ENCODE results near the gene PGBD5. TPM values are rescaled to one million over a fixed set of nuclear protein-coding genes. Genes with fewer than 3 reads are reported as not detected.
"Not testable (repeated sequence)": the region's sequence is repeated elsewhere in the genome, so short reads cannot be mapped to it uniquely, and the experiment has no call there.

Gene PGBD5
- total RNA-seq, 2 experiments from 2014 or later = not detected

DNA sequence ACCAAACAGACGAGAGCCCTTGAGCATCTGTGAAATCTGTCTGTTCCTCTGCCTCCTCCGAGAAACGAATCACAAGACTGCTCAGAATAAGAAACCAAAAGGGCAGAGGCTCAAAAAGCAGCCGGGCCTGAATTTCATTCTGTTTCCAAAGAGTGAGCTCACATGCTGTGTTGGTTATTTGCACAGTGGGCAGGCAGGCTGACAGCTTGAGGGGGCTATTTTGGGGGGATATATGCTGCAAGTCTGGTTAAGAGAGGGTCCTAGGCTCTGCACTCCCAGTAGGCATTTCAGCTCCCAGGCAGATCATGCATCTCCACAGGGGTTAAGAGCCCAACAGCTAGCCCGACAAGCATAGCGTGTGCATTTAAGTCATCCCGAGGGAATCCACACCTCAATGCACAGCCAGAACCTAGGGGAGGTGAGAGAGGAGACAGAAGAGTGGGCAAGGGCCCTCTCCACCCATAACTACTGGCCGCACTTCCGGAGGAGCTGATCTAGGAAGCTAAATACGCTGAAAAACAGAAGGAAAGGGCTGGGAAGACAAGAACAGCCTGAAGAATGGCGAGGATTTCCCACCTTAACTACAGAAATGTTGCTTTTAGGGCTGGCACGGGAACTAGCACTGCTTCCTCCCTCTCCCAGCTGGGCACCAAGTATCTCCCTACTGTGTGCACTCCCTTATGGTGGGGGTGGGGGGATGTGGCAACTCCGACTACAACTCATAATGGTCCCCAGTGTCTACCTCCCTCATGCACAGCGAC is 3.7 kb downstream of the PGBD5 start:
- Mint-ChIP-seq H3K36me3 (ENCODE audit: low read depth) (peaks cover 5% of the 10 kb centered on the region), H3K27me3 (peaks cover 52% of the 10 kb centered on the region), H3K9me3 (peaks cover 2% of the 10 kb centered on the region), H3K4me1 (peaks cover 24% of the 10 kb centered on the region), H3K4me3 (no peak overlapping the region), H3K27ac (no peak overlapping the region)
- POLR2A ChIA-PET = no interaction called here
- DNase-seq = no peak
- CTCF ChIA-PET = no interaction called here

DNA sequence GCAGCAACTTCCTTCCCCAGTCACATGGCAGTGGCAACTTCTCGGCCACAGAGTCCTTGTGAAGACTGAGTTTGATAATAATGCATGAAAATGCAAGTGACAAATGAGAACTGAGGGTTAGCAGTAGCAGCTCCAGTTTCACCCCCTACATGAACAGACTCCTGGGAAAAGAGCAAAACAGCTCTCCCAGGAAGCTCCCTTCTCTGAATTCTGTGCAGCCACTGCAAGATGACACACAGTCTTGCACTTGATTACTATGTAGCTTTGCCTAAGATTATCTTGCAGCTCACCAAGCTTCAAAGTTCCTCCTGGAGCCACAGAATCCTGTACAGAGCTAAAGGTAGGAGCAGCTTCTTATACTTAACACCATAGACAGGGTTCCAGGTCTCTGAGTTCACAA is 4.7 kb downstream of the PGBD5 start:
- no peak for DNase-seq
- CTCF ChIA-PET = interaction anchor here (0.9 kb wide), 1 partner anchor 14 kb away, joined by 3 read pairs; no protein-coding TSS in a partner anchor
- Mint-ChIP-seq H3K4me3 (no peak overlapping the region), H3K36me3 (ENCODE audit: low read depth) (no peaks in the 10 kb centered on the region), H3K27ac (no peak overlapping the region), H3K4me1 (peaks cover 19% of the 10 kb centered on the region), H3K27me3 (peaks cover 44% of the 10 kb centered on the region), H3K9me3 (peaks cover 2% of the 10 kb centered on the region)
- POLR2A ChIA-PET = no interaction called here

DNA sequence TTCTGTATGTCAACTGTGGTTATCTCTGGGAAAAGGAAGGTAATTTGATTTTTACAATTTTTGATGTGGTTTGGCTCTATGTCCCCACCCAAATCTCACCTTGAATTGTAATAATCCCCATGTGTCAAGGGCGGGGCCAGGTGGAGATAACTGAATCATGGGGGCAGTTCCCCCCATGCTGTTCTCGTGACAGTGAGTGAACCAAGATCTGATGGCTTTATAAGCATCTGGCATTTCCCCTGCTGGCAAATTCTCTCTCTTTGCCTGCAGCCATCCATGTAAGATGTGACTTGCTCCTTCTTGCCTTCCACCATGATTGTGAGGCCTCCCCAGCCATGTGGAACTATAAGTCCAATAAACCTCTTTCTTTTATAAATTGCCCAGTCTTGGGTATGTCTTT is 5.8 kb downstream of the PGBD5 start:
- H3K36me3 Mint-ChIP-seq (ENCODE audit: low read depth); H3K27ac Mint-ChIP-seq; H3K9me3 Mint-ChIP-seq; CTCF ChIA-PET; DNase-seq; POLR2A ChIA-PET; H3K4me3 Mint-ChIP-seq: not testable (repeated sequence)
- H3K4me1 Mint-ChIP-seq = peaks cover 19% of the 10 kb centered on the region
- peaks cover 44% of the 10 kb centered on the region for H3K27me3 Mint-ChIP-seq

DNA sequence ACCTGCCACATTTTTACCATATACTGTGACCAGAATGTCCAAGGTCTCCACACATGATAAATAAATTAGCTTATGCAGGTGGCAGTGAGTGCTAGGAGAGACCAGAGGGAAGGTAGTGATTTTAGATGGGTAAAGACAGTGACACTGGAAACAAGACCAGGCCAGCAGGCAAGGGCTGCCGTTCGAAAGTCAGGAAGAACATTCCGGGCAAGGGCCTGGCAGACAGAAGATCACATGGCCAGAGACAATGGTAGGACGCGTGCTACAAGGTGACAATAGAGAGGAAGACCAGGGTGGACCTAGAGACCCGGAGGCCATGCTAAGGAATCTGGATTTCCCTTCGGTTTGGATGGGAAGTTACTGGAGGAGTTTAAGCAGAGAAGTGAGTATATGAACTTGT is 9.7 kb downstream of the PGBD5 start:
- Mint-ChIP-seq H3K4me1 (peaks cover 5% of the 10 kb centered on the region), H3K27me3 (peaks cover 17% of the 10 kb centered on the region), H3K27ac (no peak overlapping the region), H3K4me3 (no peak overlapping the region), H3K36me3 (ENCODE audit: low read depth) (no peaks in the 10 kb centered on the region), H3K9me3 (peaks cover 2% of the 10 kb centered on the region)
- ChIA-PET CTCF (no interaction called here), POLR2A (no interaction called here)
- DNase-seq = no peak

DNA sequence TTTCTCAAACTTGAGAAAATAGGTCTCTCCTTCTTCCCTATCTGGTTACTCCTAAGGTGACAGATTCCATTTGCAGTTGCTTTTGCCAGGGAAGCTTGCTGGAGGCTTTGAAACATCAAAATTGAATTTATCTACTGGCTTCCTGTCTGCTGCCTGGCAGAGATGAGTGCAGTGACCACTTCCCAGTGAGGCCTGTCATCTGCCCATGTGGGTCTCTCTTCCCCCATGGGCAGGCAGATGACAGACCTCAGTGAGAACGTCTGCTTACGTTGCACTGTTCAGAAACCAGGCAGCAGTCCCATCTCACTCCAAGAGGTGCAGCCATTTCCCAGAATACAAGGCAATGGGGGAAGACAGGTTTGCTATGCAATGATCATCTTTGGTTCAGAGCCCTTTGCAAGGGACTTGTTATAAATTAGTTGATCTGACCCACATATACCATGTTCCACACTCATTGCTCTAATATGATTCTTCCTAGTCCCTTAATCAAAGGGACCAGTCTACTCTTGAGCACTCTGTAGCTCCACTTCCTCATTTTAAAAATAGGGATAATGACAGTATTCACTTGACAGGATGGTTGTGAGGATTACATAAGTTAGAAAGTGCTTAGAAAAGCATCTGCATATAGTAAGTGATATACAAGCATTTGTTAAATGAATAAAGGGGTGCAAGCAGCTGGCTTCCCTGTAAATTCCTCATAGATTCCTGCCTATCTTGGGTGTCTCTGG is 10.6 kb downstream of the PGBD5 start:
- POLR2A ChIA-PET = no interaction called here
- Mint-ChIP-seq H3K4me3 (no peak overlapping the region), H3K27ac (no peak overlapping the region), H3K27me3 (peaks cover 21% of the 10 kb centered on the region), H3K9me3 (peaks cover 2% of the 10 kb centered on the region), H3K4me1 (no peaks in the 10 kb centered on the region), H3K36me3 (ENCODE audit: low read depth) (no peaks in the 10 kb centered on the region)
- CTCF ChIA-PET = no interaction called here
- DNase-seq = no peak

DNA sequence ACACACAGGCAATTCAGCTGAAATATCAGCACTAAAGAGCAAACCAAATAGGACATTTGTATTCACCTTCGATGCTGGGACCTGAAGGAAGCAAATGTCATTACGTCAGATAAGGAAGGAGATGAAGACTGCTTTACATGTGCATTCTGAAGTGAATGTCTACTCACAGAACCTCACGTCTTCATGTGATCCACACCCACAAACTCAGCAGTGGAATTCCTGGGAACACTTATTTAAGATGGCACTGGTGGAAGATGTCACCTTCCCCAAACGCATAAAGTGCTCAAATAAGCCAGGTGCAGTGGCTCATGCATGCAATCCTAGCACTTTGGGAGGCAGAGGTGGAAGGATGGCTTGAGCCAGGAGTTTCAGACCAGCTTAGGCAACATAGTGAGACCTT is 11.4 kb downstream of the PGBD5 start:
- H3K27ac Mint-ChIP-seq = no peak overlapping the region
- H3K9me3 Mint-ChIP-seq = no peaks in the 10 kb centered on the region
- H3K36me3 Mint-ChIP-seq (ENCODE audit: low read depth) = no peaks in the 10 kb centered on the region
- H3K4me1 Mint-ChIP-seq = no peaks in the 10 kb centered on the region
- DNase-seq = no peak
- peaks cover 17% of the 10 kb centered on the region for H3K27me3 Mint-ChIP-seq
- no peak overlapping the region for H3K4me3 Mint-ChIP-seq
- ChIA-PET POLR2A (no interaction called here), CTCF (no interaction called here)

DNA sequence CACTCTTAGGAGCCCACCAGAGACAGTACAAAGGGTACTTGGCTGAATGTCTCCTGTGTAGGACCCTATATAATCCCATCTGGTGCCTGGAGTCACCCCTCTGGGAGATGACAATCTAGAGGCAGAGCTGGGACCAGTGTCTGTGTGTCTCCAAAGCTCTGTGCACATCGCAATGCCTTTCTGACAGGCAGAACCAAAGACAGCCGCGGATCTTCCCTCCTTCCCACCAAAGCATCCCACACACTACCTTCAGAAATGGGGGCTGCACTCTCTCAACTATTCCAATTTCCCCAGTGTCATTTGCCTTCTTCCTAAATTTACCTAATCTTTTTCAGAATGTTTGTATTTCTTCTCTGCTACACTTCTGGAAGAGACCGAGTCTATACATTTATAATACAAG is 12.0 kb downstream of the PGBD5 start:
- H3K27ac Mint-ChIP-seq = no peak overlapping the region
- H3K36me3 Mint-ChIP-seq (ENCODE audit: low read depth) = no peaks in the 10 kb centered on the region
- H3K4me1 Mint-ChIP-seq = no peaks in the 10 kb centered on the region
- peaks cover 18% of the 10 kb centered on the region for H3K27me3 Mint-ChIP-seq
- CTCF ChIA-PET = no interaction called here
- H3K4me3 Mint-ChIP-seq = no peak overlapping the region
- POLR2A ChIA-PET = no interaction called here
- no peak for DNase-seq
- H3K9me3 Mint-ChIP-seq = no peaks in the 10 kb centered on the region

DNA sequence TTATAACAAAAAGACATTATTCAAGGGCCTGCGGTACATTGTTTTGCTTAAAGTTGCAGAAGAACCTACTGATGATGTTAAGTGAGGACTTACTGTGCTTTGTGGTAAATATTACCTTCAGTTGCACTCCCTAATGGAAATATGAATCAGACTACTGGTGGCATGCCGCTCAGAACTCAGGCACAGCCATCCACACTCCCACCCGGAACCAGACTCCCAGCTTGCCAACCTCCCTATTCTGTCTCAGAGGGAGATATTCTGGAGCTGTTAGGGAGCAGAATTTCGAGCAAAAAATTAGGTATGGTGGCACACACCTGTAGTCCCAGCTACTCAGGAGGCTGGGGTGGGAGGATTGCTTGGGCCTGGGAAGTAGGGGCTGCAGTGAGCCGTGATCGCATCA is 13.1 kb downstream of the PGBD5 start:
- no peak for DNase-seq
- CTCF ChIA-PET = no interaction called here

DNA sequence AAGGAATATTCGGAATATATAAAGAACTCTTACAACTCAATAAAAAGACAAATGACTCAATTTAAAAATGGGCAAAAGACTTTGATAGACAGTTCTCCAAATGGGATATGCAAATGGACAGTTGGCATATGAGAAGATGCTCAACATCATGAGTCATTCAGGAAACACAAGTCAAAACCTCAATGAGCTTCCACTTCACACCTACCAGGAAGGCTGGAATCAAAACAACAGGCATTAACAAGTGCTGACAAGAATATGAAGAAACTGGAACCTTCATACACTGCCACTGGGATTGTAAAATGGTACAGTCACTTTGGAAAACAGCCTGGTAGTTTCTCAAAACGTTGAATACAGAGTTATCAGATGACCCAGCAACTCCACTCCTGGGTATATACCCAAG is 17.2 kb downstream of the PGBD5 start:
- no peak for DNase-seq
- POLR2A ChIA-PET = no interaction called here
- CTCF ChIA-PET = no interaction called here
- H3K9me3 Mint-ChIP-seq = no peaks in the 10 kb centered on the region
- no peaks in the 10 kb centered on the region for H3K4me1 Mint-ChIP-seq
- no peak overlapping the region for H3K4me3 Mint-ChIP-seq
- H3K36me3 Mint-ChIP-seq (ENCODE audit: low read depth) = no peaks in the 10 kb centered on the region
- H3K27me3 Mint-ChIP-seq = peaks cover 14% of the 10 kb centered on the region
- H3K27ac Mint-ChIP-seq = no peak overlapping the region

More for the DNA sequence above, 13.1 kb downstream of the PGBD5 start:
- Mint-ChIP-seq H3K36me3 (ENCODE audit: low read depth) (no peaks in the 10 kb centered on the region), H3K27ac (no peak overlapping the region), H3K9me3 (no peaks in the 10 kb centered on the region), H3K4me1 (no peaks in the 10 kb centered on the region), H3K4me3 (no peak overlapping the region), H3K27me3 (peaks cover 17% of the 10 kb centered on the region)
- POLR2A ChIA-PET = no interaction called here

DNA sequence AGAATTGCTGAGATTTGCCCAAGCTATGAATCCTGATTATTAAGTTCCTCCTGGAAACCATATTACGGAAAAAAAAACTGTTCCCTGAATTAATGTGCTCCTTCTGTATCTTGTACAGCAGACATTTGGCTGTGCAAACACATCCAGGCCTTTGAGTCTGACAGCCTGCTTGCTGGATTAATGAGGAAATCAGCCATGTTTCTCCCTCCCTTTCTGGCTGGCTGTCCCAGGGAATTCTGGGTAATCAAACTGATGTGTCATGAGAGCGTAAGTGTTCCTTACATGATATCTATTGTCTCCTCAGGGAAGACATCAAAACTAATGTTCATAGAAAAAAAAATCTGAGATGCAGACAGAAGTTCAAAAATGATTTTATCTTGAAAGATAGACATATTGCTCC is 18.8 kb downstream of the PGBD5 start:
- no peaks in the 10 kb centered on the region for H3K9me3 Mint-ChIP-seq
- no peak overlapping the region for H3K27ac Mint-ChIP-seq
- H3K4me3 Mint-ChIP-seq = no peak overlapping the region
- CTCF ChIA-PET = no interaction called here
- H3K36me3 Mint-ChIP-seq (ENCODE audit: low read depth) = no peaks in the 10 kb centered on the region
- POLR2A ChIA-PET = no interaction called here
- H3K4me1 Mint-ChIP-seq = no peaks in the 10 kb centered on the region
- peaks cover 14% of the 10 kb centered on the region for H3K27me3 Mint-ChIP-seq
- DNase-seq = no peak

DNA sequence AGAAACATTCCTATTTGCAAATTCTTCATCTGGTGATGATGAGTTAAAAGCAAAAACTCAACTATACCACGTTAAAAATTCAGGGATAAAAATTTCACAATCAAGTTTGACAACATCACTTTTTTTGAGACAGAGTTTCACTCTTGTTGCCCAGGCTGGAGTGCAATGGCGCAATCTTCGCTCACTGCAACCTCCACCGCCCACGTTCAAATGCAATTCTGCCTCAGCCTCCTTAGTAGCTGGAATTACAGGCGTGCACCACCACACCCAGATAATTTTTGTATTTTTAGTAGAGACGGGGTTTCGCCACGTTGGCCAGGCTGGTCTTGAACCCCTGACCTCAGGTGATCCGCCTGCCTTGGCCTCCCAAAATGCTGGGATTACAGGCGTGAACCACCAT is 19.4 kb downstream of the PGBD5 start:
- H3K4me1 Mint-ChIP-seq; H3K27ac Mint-ChIP-seq; POLR2A ChIA-PET; H3K4me3 Mint-ChIP-seq; H3K36me3 Mint-ChIP-seq (ENCODE audit: low read depth); CTCF ChIA-PET; H3K9me3 Mint-ChIP-seq; DNase-seq: not testable (repeated sequence)
- peaks cover 13% of the 10 kb centered on the region for H3K27me3 Mint-ChIP-seq

DNA sequence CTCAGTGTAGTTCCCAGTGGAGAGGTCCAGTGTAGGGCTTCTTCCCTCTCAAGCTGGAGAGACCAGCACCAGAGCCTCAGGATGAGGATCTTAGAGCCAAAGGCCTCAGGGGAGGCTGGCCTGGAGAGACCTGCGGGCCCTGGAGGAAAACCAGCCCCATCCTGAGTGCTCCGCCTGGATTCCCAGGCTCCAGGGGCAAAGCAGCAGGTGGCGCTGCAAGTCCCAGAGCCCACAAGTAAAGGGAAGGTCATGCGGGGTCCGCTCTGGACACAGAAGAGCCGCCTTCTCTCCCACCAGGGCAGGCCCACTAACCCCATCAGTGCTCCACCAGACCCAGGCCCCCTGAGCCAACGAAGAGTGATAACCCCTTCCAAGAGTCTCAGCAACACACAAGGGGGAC is 22.7 kb downstream of the PGBD5 start:
- no peak overlapping the region for H3K4me3 Mint-ChIP-seq
- POLR2A ChIA-PET = no interaction called here
- CTCF ChIA-PET = no interaction called here

DNA sequence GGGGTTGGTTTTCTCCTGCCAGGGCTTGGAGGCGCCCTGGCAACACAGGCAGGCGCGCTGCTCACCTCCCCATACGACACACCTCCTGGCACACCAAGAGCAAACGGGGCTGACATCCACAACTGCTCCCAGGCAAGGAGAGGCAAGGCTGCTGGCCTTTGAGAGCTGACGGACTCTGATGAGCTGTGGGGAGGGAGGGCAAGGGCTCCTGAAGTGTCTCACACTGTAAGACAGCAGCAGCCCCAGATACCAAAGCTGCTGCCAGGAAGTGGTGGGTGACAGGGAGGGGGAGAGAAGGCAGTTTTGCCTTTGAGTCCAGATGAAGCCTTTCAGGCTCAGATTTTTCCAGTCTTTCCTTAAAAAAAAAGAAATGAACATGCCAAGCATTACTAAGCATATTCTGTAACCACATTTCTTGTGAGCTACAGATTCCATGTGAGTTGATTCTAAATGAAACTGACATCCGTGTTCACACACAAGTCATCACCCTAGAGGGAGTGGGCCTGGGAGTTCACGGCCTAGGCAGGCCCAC is 24.3 kb downstream of the PGBD5 start:
- no peak overlapping the region for H3K4me3 Mint-ChIP-seq
- ChIA-PET POLR2A (no interaction called here), CTCF (no interaction called here)

More for the DNA sequence above, 22.7 kb downstream of the PGBD5 start:
- H3K9me3 Mint-ChIP-seq = no peaks in the 10 kb centered on the region
- H3K36me3 Mint-ChIP-seq (ENCODE audit: low read depth) = no peaks in the 10 kb centered on the region
- no peak overlapping the region for H3K27ac Mint-ChIP-seq
- no peaks in the 10 kb centered on the region for H3K4me1 Mint-ChIP-seq
- H3K27me3 Mint-ChIP-seq = peaks cover 3% of the 10 kb centered on the region
- no peak for DNase-seq

DNA sequence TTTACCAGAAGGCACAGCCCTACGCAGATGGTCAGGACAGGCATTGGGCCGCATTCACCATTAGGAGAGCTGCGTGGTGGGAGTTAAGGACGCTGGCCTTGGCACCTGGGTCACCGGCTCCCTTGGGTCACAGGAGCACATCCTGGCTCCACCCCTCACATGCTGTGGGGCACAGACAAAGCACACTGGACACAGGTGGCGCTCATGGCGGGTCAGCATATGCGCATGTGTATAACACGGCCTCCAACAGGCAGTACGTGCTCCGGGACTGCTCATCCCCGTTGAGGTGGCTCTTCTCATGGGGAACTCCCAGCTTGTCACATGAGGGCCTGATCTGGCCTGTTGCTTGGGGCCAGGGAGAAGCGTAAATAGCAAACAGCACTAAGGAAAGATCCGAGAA is 25.0 kb downstream of the PGBD5 start:
- Mint-ChIP-seq H3K27ac (no peak overlapping the region), H3K36me3 (ENCODE audit: low read depth) (no peaks in the 10 kb centered on the region), H3K4me1 (no peaks in the 10 kb centered on the region), H3K27me3 (no peaks in the 10 kb centered on the region), H3K9me3 (no peaks in the 10 kb centered on the region), H3K4me3 (no peak overlapping the region)
- no peak for DNase-seq
- ChIA-PET CTCF (no interaction called here), POLR2A (no interaction called here)

More for the DNA sequence above, 24.3 kb downstream of the PGBD5 start:
- Mint-ChIP-seq H3K9me3 (no peaks in the 10 kb centered on the region), H3K36me3 (ENCODE audit: low read depth) (no peaks in the 10 kb centered on the region), H3K4me1 (no peaks in the 10 kb centered on the region), H3K27me3 (no peaks in the 10 kb centered on the region), H3K27ac (no peak overlapping the region)
- no peak for DNase-seq
